Embryonic facial prominence (tissue), 1 donor: ENCODE data around the gene FAM210A.
"Not testable (repeated sequence)": the region's sequence is repeated elsewhere in the genome, so short reads cannot be mapped to it uniquely, and the experiment has no call there.

Experiments
- DNase-seq: peaks from one replicate; pipeline ENCODE4 v3.0.0-alpha.2; 2016; ENCODE audit errors: extremely low spot score

Gene FAM210A

DNA sequence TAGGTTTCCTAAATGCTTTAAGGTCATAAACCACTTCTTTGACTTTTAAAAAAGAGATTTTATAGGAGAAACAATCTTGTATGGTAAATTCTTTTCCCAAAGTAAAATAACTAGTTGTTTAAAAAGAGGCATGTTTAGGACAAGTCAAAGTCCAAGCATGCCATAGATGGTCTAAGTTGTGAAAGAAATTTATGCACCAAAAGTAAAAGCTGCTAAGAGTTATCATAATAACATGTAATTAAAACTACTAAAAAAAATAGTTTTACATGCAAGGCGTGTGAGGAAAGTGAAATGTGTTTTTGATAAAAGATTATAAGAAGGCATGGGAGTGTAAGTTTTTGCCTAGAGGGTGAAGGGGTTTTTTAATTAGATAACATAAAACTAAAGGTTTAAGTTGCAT is 22.5 kb downstream of the FAM210A start:
- DNase-seq, result no peak

DNA sequence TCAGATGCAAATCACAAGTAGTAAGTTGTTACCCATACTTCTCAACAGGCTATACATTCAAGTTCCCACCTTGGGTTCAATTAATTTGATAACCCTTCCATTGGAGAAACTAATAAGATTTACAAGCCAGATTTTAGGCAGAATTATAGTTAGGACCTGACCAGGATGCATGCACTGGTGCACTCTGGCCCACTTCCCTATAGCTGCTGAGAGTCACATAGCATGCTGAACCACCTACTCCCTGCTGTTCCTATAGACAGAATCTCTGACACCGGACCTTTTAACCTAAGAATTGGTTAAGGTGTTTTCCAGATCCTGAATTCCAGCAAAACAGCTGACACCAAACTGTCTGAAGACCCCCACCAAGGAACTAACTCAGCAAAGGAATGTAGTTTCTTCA is 26.2 kb downstream of the FAM210A start:
- DNase-seq, result no peak

DNA sequence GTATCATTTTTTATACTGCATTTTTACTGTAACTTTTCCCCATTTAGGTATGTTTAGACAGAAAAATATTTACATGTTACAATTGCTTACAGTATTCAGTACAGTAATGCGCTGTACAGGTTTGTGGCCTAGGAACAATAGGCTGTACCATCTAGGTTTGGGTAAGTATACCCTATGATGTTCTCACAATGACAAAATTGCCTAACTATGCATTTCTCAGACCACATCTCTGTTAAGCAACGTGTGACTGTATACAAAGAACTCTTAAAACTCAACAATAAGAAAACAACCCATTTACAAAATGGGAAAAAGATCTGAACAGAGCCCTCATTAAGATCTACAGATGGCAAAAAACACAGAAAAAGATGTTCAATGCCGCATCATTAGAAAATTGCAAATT is 29.4 kb downstream of the FAM210A start:
- no peak for DNase-seq

DNA sequence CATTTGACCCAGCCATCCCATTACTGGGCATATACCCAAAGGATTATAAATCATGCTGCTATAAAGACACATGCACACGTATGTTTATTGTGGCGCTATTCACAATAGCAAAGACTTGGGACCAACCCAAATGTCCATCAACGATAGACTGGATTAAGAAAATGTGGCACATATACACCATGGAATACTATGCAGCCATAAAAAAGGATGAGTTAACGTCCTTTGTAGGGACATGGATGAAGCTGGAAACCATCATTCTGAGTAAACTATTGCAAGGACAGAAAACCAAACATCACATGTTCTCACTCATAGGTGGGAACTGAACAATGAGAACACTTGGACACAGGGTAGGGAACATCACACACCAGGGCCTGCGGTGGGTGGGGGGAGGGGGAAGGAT is 31.0 kb downstream of the FAM210A start:
- not testable (repeated sequence) for DNase-seq

DNA sequence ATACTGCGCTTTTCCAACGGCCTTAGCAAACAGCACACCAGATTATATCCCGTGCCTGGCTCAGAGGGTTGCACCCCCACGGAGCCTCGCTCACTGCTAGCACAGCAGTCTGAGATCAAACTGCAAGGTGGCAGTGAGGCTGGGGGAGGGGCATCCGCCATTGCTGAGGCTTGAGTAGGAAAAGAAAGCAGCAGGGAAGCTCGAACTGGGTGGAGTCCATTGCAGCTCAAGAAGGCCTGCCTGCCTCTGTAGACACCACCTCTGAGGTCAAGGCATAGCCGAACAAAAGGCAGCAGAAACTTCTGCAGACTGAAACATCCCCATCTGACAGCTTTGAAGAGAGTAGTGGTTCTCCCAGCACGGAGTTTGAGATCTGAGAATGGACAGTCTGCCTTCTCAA is 36.3 kb downstream of the FAM210A start:
- not testable (repeated sequence) for DNase-seq

DNA sequence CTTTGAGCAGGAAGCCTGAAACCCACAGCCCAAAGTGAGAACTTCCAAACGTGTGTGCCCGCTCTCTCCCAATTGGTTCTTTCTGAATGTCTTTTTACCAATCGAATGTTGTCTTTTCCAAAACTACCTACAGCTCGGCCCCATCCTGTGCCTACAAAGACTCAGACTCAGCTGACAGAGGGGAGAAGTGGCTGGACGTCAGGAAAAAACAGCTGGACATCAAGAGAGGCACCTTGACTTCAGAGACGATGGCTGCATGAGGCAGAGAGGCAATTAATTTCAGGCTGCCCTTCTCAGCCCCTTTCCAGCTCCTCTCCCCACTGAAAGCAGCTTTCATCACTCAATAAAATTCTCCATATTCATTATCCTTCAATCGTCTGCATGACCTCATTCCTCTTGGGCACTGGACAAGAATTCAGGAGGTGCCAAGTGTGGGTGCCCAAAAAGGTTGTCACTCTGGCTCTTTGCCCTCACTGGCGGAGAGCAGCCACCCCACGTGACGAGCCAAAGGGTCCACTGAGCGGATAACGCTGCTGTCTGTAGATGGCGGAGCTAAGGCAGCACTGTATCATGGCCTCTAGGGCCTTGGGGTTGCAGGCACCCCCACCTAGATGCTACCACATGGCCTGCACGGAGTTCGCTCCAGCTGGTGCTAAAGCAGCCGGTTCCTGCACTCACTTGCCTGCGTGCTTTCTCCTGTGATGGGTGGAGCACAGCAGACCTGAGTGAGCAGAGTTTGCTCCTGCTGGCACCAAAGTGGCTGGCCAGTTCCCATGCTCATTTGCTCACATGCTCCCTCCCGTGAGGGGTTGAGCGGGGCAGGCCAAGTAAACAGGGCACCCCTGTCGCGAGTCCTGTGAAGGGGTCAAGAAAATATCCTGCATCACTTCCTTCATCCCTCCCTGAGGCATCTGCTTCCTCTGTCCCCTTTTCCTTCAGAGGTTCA is 37.9 kb downstream of the FAM210A start:
- no peak for DNase-seq

DNA sequence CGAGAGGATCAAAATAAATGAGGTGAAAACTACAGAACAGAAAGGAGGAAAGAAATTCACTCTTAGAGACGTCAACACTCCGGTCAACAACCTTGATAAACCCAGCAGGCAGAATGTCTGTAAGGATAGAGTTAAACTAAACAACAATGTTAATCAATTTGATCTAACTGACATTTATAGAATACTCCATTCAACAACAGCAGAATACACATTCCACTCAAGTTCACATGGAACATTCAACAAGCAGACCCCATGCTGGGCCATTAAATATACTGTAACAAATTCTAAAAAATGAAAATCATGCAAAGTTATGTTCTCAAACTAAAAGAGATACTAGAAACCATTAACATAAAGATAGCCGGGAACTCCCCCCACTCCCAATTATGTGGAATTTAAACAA is 41.8 kb downstream of the FAM210A start:
- DNase-seq, result no peak

DNA sequence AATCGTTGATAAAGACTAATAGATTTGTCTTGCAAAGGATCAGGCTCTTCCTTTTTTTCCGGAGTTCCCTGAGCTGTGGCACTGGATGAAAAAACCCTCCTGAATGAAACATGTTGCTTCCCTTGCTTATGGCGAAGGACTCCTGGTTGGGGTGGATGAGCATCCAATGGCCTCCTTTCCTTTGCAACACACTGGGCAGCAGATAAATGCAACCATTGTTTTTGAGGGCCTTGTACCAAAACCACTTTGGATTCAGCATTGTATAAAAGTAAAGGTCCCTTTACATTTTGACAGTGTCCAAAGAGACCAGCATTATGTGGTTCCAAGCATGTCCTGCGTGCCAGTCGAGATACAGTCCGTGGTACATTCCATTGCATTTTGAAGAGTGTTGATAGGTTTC is 44.7 kb downstream of the FAM210A start:
- no peak for DNase-seq

DNA sequence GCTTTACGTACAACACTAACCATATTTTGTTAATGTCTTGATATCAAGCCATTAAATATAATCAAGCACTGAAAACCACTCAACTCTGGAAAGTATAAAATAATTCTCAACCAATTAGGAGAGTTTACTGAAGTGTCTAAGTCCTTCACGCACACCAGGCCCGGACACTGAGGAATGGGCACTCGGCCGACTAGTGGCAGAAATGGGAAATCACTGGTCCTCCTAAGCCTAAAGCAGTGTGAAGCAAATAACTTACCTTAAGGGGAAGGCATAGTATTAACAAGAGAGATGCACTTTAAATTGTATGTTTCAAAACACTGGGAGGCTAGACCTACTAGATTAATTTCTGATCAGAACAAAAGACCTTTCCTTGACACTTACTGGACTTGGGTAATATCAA is 45.7 kb downstream of the FAM210A start:
- no peak for DNase-seq

DNA sequence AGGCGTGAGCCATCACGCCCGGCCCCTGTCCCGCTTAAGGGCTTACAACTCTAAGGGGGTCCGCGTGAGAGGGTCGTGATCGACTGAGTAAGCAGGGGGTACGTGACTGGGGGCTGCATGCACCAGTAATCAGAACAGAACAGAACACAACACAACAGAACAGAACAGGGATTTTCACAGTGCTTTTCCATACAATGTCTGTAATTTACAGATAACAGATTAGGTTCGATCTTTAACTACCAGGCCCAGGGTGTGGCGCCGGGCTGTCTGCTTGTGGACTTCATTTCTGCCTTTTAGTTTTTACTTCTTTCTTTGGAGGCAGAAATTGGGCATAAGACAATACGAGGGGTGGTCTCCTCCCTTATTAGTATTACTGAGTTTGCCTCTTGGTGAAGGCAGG is 49.0 kb downstream of the FAM210A start:
- not testable (repeated sequence) for DNase-seq

DNA sequence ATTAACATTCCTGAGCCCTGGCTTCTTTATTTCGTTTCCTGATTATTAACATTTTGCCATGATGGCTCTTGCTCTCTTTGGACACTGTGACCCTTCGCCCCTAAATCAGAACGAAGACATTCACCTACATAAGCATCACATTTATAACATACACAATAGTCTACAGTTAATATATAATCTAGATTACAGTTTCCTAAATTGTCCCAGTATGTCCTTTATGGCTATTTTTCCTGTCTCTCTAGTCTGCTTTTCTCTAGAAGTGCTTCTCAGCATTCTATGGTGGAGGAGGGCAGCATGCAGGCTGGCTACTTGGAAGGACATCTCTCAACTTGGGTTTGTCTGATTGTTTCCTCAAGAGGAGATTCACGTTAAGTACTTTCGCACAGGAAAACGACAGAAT is 49.9 kb downstream of the FAM210A start:
- no peak for DNase-seq

DNA sequence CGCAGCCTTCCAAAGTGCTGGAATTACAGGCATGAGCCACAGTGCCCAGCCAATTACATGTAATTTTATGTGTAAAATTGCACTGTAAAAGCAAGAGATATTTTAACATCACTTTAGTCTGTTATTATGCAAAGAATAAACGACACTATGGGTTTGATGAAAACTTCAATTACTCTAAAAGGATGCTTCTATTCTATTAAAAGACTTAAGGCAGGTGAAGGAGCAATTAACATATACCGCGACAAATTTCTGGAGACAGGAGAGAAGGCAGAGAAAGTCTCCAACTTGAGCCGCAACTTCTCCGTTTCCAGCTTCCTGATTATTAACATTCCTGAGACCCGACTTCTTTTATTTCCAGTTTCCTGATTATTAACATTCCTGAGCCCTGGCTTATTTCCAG is 53.7 kb downstream of the FAM210A start:
- no peak for DNase-seq

DNA sequence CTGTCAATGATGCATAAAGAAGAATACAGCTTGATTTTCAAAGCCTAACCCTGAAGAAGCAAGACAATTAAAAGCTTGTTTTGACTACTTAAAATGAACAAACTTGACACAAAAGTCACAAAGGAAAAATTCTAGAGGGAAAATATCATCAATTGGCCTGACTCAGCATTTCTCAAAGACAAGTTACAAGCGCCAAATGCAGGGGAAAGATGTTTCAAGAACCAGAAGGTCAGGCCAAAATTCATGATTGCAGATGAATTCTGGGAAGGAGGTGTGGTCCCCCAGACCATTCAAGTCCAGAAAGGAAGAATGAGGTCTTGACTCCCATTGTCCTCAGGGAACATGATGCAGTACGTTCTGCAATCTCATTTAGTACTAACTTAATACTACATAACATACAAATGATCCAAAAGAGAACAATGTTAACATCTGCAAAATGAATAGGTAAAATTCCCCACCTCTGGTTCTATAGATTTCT is 64.5 kb downstream of the FAM210A start:
- DNase-seq, result no peak

DNA sequence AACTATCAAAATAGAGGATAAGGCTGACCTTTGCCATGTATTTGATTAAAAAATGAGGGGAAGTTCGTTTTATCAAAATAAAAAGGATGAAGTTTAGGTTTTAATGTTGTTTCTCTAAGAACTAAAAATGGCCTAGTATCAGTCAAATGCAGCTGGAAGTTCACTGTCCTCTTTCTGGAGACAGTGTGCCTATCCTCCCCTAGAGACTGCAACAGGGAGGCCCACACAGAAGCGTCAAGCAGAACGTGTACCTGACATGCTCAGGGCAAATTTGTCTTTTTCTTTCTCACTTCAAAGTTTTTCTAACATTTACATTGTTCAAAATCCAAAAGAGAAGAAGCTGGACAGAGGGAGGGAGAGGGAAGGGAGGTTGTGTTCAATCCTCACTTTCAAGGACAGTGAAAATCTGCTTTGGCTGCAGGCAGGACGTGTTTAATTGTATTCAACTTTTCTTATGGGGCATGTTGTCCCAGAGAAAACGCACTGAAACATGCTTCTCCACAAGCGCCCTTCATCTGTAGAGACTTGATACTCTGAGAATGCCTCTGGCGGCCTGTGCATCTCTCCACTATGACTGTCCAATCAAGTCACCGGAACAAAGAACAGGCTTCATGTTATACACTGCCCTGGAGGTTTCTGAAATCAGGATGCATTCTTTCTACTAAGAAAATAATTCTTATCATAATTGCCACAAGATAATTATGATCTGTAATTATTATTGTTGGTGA is 65.1 kb downstream of the FAM210A start:
- no peak for DNase-seq

DNA sequence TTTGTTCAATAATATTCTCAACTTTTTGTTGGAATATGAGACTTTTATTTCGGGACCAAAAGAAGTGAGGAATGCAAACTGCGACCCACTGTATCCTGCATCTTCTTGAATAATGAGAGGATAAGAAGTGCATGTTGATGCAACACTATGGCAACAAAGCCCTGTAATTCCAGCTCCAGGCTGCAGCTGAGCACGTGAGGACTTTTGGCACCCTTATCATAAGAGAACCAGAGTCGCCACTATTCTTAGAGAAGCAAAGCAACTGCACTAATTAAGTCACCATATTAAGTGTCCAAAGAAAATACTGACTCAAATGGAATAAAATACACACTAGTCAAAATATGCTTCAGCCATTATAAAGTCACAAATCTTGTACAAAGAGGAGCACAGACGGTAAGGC is 65.8 kb downstream of the FAM210A start:
- DNase-seq, result no peak

DNA sequence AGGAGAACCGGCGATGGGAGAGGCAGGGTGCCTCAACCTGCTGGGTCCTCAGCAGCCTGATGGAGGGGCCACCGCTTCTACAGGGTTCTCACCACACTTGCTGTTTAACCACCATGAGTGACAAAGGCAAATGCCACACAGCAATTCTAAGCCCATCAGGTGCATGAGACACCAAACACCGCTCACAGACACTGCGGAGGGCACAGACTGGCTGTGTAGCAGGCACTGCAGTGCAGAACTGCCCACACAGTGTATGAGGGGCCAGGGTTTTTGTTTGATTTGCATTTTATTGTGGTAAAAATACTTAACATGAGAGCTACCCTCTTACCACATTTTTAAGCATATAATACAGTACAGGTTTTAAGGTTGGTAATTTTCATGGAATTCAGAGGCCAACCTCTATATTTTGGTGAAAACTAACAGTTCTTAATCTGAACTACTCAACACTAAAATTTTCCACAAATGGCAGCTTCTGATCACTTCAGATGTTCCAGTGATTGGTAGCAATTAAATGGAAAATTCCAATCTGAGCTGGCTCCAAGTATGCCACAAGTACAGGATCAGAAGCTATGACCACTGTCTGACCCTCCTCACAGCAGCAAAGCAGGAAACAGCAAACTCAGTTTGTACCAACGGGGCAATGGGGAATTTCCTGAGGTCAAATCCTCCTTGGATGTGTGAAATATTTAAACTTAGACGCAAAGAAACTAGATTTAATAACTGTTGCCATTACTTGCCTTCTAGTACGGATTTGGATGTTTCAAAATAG is 67.7 kb downstream of the FAM210A start:
- DNase-seq, result no peak

DNA sequence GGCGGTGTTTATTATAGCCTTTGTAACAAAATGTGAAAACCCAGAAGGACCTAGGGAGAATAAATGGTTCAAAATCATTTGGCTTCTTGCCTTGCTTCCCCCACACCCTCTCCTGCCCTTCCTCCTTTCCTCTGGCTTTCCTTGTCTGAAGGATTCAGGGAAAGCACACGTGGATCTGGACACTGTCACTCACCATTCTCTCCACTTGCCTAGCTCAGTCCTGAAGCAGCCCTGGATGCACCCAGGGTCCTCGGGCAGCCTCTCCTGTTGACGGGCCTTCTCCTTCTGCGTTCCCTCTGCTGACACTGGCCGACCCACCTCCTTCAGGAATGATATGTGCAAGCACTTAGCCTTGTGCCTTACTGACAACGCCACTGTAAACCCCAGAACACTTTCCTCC is 68.4 kb downstream of the FAM210A start:
- DNase-seq, result no peak

DNA sequence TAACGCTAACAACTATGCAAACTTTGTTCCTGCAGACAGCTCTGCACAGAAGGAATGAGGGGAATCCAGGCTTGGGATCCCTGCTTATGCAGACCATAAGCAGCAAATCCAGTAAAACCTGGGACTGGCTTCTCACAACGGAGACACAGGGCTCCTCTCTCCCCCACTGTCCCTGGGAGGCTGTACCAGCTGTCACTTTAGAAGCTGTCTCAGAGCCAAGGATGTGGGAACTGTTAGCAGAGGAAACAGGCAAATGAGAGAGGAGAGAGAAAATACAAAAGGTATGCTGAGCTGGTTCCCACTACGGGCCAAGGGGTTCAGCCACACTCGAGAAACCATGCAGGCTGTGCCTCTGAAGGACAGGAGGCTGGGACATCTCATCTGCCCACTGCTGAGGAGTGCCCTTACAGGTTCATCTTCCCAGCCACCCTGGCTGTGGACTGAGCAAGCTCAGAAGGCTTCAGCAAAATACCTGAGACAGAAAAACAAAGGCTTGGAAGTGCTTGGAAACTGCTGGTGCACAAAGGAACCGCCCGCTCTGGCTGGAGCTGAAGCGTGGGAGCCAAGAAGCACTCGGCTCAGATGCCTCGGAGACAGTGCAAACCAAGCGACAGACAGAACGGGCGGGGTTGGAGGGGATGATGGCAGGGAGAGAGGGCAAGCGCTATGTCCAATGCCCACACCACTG is 72.5 kb downstream of the FAM210A start:
- no peak for DNase-seq

DNA sequence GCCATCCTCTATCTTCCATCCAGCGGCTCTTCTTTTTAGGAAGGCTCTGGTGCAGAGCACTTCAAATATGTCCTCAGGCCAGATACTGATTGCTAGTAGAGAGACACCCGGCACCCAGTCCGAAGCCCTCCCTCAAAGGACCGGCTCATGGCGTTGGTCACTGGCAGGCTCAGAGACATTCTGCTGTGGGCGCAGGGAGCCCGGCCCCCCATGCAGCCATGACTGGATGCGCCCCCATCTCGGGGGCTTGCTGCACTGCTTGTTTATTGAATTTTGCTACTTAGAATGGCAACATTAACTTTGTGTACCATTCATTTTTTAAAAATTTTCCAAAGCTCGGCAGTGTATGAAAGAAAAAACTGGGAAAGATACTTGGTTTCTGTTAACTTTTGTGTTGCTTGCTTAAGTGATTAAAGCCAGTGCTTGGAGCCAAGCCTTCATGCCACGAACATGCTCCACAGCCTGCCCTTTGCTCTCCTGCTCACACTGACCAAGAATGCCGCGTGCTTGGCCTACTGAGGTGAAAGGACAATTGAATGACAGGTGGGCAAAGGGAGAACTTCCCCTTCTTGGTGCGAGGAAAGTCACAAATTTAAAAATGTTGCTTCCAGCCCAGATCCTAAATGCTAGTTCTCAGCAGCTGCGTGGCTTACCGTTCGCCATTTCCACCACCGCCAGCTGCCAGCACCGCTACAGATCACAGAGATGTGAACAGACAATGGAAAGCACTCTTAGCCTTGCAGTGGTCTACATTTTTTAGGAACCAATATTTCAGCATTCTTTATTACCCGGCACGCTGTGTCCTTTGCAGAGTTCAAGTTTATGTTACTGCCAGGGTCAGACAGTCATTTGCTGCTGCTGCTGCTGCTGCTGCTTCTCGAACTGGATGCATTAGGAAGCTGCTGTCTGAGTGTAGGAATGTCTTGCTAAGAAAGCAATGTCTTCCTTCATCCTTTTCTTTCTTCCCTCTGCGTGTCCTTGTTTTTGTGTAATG is 76.7 kb downstream of the FAM210A start:
- no peak for DNase-seq

DNA sequence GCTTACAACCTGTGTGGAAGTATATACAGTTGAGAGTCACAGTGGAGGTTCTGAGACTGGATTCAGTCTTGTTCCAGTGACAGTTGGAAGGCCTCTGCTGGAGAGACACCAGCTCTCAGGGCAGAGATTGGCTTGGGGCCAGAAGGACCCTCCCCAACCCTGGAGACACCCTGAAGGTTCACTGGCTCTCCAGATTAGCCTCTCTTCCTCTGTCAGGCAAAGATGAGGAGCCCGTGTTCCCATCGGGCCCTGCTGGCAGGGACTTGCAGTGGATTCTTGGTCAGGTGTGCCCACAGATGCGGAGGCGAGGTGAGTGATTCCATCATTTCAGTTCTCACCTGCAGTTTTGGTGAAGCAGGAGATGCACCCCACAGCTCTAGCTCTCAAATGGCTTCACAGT is 78.6 kb downstream of the FAM210A start:
- DNase-seq, result no peak
